Lung microvascular endothelial cell (primary cell): Measurements from ENCODE around the gene LMAN1L. TPM values are rescaled to one million over a fixed set of nuclear protein-coding genes. Genes with fewer than 3 reads are reported as not detected.
A peak's percentile ranks its signal among the peaks of the same experiment; 100 is the strongest.

Experiments used
- DNase-seq, 2 donors: peaks; one replicate each; pipeline versions ENCODE4 v3.0.0 to v3.0.0-alpha.2; 2010; ENCODE audit warnings: low read depth in 2 of 2
- total RNA-seq: library from RNA; depleted of rRNA; stranded (reverse); fragments of >200 nt; gene quantifications from 2 replicates; pipeline ENCODE4 v1.2.1, GENCODE V29; 2014

Gene LMAN1L
- total RNA-seq, 1 donor from 2014 or later = not detected

- DNase-seq = peak; percentile 46 to 56
Observed at GRCh38 chr15:74835312-74835823, 22.7 kb downstream of the LMAN1L start.

GRCh38 chr15:74836846-74837245, 24.2 kb downstream of the LMAN1L start:
- DNase-seq = no peak

GRCh38 chr15:74837482-74838136, 25.0 kb downstream of the LMAN1L start:
- no peak for DNase-seq

- DNase-seq = no peak
Observed at GRCh38 chr15:74838137-74838516, 25.5 kb downstream of the LMAN1L start.

DNA sequence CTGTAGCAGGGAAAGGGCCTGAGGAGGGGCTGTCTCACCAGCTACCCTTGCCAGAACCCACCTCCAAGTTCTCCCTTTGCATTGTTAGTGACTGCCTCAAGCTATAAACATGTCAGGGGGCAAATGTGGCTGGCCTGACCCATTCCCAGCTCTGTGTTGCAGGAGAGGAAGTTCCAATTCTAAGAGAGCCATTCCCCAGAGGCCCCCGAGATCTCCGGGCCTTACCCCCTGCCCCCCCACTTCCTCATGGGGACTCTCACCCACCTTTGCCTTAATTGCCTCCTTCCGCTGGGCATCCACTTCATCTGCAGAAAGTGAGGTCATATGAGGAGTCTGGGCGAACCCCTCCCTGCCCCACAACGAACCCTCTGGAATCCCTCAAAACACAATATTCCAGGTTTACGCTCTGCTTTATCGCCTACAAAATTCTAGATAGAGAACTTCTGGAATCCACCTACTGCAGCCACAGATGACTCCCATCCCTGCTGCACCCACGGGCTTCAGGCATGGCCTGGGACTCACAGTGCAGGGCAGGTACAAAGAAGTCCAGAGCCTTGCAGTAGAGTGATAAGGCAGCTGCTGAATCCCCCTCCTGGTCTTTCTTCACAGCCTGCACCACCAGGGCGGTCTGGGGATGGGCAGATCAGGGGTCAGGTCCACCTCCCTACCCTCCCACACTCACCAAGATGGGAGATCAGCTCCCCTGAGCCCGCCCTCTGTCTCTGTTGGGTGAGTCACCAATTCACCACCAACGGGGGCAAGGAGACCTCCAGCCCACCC, 26.3 kb downstream of the LMAN1L start:
- DNase-seq = no peak

- DNase-seq = no peak
Observed at GRCh38 chr15:74839526-74840395, 27.1 kb downstream of the LMAN1L start.

DNA sequence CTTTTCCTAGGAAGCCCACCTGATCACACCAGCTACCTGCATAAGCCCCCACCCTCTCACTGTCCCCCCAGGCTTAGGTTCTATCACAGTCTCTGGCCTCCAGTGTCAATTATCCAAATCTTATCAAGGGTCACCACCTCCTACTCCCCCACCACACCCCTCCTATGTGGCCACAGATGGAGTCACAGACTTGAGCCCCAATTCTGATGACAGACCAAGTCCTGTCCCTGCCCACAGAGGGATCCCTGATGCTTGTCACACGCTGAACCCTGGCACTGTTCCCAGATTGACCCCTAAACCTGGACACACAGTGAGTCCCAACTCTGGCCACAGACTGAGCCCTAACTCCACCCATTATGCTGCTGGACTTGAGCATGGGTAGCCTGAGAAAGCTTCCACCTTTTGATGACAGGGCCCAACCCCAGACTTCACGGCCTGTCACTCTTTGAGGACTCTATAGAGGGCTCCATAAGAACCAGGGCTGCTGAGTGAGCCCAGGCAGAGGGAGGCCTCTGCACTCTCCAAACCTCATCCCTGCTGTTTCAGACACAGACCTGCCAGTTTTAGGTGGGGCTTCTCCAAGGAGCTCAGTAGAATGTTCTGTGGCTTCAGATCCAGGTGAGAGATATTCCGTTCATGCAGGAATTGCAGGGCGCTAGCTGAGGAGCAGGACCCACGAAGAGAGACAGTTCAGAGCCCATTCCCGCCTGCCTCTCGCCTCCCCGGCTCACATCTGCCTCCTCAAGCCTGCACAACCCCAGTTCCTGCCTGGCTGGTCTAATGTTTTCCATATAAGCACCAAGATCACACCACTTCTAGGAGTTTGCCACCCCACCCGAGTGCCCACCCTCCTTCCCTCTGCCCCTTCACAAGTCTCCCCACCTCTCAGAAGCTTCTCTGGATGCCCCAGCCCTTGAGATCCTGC, 28.5 kb downstream of the LMAN1L start:
- DNase-seq = no peak

GRCh38 chr15:74841891-74842373, 29.3 kb downstream of the LMAN1L start:
- no peak for DNase-seq

- peak; percentile 86 to 87 for DNase-seq
Observed at GRCh38 chr15:74842581-74843444, 30.2 kb downstream of the LMAN1L start, which contains the start of gene ULK3. ULK3 (minus strand) TSS chr15:74843156; CDS start chr15:74843105, 51 bp downstream.

- DNase-seq = no peak
Observed at GRCh38 chr15:74843445-74843828, 30.8 kb downstream of the LMAN1L start.

DNA sequence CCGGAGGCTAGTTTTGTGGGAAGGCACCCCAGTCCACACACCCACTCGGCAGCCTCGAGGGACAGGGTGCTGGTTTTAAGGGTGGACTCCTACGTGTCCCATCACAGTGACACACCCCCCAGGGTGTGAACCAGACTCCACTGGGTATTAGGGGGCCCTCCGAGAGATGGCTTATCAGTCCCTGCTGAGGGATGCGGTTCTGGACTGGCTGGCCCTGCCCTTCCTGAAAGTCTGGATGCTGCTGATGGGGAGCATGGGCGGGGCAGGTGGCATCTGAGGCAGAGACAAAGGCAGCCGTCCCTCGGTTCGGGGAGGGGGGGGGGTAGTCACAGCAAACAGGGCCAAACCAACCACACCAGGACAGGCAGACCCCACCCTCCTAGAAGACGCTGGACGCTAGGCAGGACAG, 31.3 kb downstream of the LMAN1L start:
- no peak for DNase-seq

DNA sequence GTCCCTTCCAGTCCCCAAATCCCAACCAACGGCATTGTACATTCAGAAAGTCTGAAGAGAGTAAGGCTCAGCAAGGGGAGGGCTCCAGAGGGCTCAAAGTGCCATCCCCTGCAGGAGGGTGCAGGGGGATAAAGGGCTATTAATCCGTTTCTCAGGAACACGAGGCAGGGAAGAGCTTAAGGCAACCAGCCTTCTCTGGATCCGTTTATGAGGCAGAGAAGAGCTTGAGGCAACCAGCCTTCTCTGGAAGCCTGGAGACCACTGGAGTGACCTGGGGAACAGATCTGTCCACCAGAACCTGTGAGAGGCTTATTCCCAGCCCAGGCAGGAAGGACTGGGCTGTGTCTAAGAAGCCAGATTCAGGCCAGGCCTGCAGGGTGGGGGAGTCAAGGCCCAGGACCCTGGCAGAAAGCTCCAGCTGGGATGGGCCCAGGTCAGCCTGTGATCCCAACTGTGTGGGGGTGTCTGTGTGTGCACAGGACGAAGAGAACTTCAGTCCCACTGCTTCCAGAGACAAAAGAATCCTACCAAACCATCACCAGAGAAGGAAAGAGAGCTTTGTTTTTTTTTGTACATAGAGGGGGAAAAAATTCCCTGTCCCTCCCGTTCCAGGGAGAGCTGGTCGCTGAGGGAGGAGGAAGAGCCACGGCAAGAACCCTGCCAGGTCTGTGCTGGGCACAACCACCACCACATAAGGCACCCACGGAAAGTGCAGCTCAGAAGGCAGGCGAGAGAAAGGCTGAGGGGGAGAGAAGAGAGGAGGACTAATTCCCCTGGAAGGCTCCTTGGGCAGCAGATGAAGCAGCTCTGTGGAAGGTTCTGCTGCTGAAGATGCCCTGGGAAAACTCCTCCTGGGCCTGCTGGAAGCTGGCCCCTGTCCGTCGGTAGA, 31.9 kb downstream of the LMAN1L start:
- no peak for DNase-seq

DNA sequence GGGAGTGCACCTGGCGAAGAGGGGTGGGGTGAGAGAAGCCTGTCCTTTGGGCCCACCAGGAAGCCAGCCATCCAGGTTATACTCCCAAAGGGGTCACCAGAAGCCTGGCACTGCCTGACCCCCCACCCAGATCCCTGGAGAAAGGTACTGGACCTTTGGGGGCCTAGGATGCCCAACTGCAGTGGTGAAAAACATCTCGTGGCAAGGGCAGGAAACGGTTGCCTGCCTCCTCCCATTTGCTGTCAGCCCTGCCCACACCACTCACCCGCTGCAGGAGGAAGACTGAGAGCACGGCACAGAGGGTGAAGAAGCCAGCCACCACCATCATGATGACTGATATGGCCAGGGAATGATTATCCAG, 32.6 kb downstream of the LMAN1L start:
- no peak for DNase-seq

DNA sequence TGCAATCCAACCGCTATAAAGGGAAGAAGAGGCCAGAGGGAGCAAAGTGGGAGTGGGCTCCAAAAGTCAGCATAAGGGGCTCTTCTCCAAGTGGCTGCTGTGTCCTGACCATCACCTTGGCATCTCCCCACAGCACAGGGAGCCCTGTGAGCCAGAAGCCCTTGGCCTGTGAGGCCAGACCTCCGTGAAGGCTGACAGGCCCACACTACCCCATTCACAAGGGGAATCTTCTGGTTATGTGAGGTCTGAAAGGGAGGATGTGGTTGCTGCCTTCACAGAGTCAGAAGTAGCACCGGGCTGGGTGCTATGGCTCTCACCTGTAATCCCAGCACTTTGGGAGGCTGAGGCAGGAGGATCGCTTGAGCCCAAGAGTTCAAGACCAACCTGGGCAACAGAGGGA, 32.9 kb downstream of the LMAN1L start:
- no peak for DNase-seq

GRCh38 chr15:74847432-74847831, 34.8 kb downstream of the LMAN1L start:
- DNase-seq = no peak

DNA sequence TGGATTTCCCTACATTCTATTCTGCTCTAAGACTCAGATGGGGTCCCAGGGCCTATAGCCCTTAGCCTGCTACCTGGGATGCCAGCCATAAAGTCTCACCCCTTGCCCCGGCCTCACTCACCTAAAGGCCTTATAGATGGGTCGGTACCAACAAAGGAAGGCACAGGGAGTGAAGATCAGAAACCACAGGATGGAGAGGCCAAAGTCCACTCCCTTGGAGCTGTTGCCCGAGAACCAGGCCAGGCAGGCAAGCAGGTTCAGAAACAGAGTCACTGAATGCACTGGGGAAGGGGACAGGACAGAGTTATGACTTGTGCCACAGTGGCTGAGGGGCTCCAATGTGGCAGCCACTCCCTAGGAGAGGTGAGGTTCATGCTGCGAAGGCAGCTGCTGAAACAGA, 37.8 kb downstream of the LMAN1L start:
- no peak for DNase-seq

DNA sequence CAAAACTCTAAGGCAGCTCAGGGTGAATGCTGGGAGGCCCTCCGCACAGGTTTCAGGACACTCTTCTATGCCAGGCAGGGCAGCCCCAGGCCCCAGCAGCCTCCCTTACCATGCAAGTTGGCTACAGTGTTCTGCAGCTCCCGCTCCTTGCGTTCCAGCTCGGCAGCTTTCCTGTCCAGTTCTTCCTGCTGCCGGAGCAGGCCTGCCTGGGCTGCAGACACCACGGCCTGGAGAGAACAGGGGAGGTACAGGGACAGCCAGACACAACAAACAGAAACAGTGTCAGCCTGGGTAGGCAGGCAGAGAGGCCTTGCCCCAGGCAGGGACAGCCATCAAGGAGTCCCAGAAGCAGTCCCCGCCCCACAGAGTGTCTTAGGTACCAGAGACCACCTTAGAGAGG, 39.3 kb downstream of the LMAN1L start:
- DNase-seq = no peak

DNA sequence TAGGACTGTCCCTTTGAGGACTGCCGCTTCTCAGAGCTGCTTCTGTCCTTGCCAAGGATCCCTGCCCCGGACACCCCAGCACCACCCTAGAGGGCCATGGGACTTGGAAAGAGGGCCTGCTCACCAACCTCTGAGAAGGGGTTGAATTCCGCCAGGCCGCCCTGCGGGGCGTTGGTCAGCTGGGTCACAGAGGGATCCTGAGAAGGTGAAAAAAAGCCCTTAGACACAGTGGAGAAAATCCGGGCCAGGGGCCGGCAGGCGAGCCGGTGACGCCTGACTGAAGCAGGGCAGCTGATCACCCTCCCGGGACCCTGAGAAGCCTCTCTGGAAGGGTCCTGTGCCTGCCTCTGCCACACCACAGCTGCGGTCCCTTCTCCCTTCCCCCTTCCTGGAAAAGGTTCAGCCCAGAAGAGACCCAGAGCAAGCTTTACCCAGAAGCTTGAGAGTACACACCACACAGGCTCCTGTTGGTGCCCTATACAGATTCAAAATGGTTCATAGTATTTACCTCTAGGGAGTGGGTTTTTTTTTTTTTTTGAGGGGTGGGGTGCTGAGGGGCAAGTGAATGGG, 41.9 kb downstream of the LMAN1L start:
- no peak for DNase-seq
